SW480 (cell line): ENCODE results near the gene CETP.
"Not testable (repeated sequence)": the region's sequence is repeated elsewhere in the genome, so short reads cannot be mapped to it uniquely, and the experiment has no call there.

Experiments
- DNase-seq: peaks from one replicate; pipeline ENCODE4 v3.0.0-alpha.2; 2016; ENCODE audit warnings: low spot score

Gene CETP

DNA sequence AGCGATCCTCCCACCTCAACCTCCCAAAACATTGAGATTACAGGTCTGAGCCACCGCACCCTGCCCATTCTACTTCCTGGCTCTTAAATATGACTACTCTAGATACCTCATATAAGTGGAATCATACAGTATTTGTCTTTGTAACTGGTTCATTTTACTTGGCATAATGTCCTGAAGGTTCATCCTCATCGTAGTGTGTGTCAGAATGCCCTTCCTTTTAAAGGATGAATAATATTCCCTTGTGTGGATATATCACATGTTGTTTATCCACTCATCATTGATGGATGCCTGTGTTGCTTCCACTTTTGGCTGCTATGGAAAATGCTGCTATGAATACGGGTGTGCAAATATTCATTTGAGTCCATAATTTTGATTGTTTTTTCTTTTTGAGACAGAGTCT, 5.7 kb upstream of the CETP start:
- DNase-seq = no peak

DNA sequence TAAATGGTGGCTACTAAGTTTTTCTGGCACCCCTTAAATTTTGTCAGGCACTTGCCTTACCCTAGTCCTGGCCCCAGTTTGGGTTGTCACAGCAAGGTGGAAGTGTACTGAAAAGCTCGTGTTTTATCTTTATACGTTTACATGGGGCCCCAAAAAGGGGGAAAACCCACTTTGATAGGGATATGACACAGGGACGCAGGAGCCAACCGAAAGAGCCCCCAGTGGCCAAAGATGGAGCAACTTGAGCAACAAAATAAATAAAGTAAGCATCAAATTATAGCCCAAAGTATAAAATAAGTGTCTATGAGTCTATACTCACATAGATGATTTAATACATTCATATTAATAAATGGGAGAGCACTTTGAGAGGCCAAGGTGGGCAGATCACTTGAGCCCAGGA, 5.0 kb upstream of the CETP start:
- no peak for DNase-seq

DNA sequence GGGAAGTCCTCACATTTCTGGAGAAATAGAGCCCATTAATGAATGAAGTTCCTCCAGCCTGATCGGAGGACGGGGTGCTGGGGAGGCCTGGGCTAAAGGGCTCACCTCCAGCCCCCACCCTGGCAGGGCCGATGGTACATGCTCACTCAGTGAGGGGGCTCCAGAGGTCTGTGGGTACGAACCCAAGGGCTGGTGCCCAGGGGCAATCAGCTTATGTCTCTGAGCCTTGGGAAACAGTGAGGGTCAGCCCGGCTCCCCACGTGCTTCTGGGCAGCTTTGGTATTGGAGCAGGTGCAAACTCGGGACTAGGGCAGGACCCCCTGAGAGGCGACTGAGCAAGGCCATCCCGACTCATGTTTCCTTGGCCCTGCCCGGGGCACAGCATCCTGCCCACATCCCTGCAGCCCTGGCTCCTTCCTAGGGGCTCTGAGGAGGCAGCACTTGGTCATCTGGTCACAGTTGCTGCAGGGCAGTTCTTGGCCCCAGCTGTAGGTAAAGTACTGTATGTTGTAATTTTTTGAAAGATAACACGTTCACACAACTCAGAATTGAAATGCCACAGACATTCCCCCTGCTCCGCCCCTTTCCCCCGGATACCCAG, 969 bp upstream of the CETP start:
- DNase-seq = no peak

DNA sequence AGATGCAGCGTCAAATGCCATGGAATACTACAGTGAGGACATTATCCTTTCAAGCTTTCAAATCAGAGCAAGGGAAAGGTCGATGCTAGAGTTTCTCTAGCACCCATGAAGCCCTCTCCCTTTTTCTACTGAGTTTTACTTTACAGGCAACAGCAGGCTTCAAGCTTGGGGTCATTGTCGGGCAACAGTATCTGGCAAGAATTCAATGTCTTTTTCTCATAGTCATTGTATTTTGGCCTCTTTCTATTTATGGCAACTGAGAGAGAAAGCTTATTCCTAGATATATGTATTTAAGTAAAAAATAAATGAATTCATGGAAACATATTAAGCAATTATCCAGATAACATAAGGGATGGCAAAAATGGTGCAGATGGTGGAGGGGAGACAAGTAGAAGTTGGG, 364 bp upstream of the CETP start:
- no peak for DNase-seq

DNA sequence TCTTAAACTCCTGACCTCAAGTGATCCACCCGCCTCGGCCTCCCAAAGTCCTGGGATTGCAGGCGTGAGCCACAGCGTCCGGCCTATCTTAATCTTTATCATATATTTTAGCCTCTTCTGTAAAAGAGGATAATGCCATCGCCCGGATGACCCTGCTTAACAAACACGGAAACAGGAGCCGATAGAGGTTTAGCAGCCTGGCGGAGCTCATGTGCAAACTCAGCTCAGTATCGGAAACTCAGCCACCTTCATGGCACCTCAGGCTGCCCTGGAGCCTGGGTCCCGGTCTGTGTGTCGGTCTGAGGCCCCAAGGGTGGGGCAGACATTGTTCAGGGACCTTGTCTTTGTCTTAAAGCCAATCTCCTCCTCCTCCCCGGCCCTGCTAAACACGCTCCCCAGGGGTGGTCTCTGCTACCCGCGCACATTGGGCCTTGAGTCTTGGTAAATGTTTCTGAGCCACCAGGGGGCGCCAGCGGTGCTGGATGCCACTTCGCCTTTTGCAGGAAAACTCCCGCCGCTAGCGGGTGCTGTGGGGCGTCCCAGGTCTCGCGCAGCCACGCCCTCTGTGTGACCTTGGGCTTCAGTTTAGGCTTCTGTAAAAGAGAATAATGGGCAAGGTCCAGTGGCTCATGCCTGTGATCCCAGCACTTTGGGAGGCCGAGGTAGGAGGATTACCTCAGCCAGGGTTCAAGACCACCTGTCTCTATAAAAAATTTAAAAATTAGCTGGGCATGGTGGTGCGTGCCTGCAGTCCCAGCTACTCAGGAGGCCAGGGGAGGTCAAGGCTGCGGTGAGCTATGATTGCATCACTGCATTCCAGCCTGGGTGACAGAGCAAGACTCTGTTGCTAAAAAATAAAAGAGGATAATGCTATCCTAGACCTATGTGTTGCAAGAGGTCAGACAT, 2.7 kb downstream of the CETP start:
- peak; percentile 52 for DNase-seq

DNA sequence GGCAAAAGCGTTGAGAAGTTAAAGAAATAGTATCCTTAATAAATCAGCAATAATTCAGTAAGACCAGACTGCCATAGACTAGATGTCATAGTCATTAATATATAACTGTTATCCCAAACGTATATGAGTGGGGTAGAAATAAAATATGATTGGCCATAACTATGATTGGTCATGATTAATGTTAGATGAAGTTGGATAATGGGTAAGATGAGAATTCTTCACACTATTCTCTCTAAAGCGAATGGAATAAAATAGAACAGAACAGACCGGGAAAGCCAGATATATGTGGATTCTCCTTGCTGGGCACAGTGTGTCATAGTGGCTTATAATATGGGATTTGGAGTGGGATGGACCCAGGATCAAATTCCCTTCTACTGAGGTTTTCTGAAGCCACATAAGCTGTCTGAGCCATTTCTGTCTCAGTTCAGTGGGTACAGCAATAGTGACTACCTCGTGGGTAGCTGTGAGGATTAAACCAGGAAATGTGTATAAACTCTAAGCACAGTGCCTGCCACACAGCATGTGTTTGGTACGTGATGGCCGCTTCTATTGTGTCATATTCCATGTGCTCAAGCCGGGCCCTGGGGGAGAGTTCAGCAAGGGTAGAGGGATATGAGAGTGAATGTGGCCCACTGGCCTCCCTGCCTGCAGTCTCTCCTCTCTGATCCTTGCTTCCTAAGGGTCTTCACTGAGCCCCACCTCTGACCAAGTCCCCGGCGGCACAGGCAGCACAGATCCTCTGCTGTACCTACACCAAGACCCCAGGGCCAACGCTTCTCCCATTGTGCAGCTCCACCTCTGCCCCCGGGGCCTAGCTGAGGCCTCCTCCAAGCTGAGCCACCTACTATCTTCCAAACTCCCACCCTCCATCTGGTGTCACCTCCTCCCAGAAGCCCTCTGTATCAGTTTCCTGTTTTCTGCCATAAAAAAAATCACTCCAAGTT, 3.7 kb downstream of the CETP start:
- no peak for DNase-seq

DNA sequence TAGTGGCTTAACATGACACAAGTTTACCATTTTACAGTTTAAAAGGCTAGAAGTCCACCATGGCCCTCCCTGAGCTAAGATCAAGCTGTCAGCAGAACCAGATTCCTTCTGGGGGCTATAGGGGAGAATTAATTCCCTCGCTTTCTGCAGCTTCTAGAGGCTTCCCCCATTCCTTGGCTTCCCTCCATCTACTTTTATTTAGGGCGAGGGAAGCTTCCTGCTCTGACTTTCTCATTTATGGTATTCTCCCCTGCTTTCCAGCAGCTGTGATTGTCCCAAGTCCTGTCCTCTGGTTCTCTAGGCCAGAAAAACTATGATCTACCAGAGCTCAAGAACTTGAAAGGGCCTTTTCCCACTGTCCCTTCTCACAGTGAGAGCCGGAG, 4.3 kb downstream of the CETP start:
- DNase-seq = no peak

DNA sequence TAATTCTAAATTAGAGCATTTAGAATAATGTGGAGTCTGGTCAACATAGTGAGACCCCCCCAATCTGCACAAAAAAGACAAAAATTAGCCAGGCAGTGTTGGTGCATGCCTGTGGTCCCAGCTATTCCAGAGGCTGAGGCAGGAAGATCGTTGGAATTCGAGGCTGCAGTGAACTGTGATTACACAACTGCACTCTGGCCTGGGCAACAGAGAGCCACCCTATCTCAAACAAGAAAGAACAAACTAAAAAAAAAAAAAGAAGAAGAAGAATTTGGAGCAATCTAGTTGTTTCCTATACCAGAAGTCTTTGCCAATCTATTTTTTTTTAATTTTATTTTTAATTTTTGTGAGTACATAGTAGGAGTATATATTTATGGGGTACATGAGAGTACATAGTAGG, 6.0 kb downstream of the CETP start:
- no peak for DNase-seq

DNA sequence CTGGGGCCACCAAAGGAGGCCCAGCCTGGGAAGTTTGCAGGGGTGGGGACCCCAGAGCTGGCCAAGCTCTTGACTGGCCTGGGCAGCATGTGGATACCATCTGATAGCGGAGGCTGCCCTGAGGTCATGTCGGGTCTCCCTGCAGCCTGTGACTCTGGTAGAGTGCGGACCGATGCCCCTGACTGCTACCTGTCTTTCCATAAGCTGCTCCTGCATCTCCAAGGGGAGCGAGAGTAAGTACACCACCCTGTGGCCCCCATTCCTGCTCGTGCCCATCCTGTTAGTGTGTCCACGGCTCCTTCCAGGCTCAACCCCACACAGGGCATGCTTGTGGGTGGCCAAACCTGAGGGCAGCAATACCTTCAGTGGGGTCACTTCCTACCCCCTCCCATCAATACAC, 8.0 kb downstream of the CETP start:
- no peak for DNase-seq

DNA sequence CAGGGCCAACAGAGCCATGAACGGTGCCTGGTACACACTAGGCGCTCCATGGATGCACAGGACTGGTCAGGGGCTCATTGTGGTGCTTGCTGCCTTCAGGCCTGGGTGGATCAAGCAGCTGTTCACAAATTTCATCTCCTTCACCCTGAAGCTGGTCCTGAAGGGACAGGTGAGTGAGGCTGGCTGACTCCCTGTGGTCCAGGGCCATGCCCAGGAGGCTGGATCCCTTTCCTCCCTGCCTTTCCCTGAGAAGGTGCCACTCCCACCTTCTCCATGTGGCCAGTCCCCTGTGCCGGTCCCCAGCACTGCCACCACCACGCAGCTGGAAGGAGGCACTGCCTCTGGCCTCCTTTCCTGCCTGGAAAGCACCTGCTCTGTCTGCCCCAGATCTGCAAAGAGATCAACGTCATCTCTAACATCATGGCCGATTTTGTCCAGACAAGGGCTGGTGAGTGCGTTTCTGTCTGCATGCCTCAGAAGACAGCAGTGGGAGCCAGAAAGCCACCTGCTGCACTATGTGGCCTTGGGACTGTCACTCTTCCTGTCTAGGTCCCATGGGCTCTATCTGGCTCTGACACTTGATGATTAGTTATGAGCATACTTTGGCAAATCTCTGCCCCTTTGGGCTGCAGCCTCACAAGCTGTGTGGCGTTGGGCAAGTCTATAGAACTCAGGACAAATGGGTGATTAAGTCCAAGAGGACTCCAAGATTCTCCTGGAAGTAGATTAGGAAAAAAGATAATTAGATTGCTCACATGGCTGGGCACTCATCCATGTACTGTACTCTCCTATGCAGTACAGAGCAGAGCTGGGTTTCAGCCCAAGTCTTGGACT, 9.4 kb downstream of the CETP start:
- DNase-seq = no peak

DNA sequence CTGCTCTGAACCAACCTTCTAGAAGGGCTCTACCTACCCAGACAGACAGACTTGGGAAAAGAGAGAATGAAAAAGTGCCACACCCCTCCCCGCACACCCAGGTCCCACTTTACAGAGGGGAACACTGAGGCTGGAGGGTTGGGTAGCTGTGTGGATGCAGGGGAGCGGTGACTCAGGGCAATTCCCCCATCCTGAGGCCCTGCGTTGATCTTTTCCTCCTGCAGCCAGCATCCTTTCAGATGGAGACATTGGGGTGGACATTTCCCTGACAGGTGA, 10.0 kb downstream of the CETP start:
- DNase-seq = no peak

DNA sequence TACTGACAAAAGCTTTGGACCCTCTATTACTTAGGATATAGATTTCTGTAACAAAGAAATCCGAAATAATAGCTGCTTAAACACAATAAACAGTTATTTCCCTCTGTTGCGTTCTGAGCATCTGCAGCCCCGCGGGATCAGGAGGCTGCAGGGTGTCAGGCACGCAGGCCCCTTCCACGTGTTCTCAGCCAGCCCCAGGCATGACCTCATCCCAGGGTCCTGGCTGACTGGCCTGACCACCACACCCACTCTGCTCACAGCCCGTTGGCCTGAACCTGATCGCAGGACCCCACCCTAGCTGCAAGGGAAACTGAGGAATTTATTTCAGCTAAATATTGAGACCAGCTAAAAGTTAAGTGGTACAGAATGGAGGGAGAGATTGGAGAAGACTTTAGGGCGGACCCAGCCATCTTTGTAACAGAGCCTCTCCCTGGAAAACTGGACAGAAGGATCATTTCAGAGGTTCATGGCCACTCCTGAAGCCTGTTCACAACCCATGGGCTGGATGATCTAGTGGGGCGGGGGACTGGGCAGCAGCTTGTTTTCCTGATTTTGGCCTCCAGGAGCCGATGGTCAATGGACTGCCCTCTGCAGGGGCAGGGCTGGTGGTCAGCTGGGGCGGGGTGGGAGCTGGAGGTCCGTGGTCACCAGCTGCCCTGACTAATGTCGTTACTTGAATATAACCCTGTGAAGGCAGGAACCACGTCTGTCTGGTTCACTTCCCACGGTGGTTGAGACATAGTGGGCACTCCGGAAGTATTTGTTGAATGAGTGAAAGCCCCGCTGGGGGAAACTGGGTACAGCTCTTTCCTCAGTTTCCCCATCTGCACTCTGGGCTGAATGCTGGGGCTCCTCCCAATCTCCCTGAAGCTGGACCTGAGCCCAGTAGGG, 10.9 kb downstream of the CETP start:
- DNase-seq = no peak

DNA sequence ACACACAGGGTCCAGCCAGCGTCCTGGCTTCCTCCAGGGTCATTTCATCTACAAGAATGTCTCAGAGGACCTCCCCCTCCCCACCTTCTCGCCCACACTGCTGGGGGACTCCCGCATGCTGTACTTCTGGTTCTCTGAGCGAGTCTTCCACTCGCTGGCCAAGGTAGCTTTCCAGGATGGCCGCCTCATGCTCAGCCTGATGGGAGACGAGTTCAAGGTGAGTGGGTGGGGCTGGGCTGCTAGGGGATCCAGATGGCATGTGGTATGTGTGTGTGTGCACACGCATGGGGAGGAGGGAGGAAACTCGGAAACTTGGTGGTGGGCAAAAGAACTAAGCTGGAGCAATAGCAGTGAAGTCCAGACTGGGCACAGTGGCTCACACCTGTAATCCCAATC, 11.5 kb downstream of the CETP start:
- no peak for DNase-seq

DNA sequence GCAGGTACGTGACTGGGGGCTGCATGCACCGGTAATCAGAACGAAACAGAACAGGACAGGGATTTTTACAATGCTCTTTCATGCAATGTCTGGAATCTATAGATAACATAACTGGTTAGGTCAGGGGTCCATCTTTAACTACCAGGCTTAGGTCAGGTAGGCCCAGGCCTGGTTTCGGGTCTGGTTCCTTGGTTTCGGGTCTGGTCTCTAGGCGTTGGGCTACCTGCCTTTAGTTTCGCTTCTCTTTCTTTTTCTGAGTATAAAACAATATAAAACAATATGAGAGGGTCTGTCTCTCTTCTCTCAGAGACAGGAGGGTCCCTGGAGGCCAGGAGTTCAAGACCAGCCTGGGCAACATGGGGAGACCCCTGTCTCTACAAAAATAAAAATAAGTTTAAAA, 12.1 kb downstream of the CETP start:
- DNase-seq = not testable (repeated sequence)

DNA sequence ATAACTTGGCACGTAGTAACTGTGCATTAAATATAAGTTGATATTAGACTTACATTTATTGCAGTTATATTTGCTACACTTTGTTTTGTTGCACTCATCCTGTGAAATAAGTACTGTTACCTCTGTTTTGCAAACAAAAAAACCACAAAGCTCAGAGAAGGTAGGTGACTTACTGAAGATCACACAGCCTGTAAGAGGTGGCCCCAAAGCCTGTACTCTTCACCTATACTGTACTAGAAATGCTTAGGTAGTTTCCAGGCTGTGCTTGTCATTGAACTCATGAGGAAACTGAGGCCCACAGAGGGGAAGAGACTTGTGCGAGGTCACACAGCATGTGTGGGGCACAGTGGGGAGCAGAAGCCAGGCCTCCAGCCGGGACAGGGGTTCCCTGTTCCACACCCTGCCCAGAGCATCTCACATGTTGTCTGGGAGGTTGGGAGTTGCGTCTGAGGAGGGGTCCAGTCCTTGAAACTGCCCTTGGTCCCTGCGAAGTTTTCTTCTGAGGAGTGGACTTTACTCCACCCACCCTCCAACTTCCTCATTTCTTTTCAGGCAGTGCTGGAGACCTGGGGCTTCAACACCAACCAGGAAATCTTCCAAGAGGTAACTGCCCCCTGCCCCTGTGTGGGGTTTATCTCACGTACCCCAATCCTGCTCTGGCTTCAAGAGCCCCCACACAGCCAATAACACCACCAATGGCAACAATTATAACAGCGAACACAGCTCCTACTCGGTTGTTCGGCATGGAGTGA, 13.0 kb downstream of the CETP start:
- no peak for DNase-seq

DNA sequence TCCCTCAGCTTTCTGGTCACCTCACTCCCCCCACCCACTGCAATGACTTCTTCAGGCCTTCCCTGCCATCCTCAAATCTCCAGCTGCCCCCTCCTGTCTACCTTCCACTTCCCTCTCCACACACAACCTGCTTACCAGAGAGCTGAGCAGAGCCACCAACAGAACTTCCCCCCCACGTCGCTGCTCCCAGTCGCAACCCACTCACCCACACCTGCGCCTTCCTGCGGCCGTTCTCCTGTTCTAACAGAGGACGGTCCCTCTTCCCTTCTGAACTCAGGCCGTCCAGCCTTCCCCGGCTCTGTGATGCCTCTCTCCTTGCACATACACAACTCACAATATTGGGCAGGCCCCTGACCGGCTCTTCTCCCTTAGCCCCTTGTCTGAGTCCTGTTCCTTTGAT, 14.0 kb downstream of the CETP start:
- no peak for DNase-seq

DNA sequence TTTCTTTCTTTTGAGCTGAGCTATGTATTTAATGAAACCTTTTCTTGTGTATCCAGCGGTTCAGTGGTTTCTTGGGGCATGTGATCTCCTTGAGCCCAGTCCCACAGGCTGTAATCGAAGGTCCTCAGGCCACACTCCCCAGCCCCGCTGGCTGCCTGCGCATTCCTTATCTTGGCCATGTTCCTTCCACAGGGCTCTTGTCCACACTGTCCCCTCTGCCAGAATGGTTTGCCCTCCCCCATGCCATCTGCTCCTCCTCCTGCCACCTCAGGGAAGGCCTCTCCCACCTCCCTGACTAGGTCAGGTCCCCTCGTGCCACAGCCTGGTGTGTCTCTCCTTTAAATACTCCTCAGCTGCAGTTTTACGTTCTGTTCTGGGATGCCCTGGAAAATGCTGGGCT, 15.5 kb downstream of the CETP start:
- DNase-seq = no peak

DNA sequence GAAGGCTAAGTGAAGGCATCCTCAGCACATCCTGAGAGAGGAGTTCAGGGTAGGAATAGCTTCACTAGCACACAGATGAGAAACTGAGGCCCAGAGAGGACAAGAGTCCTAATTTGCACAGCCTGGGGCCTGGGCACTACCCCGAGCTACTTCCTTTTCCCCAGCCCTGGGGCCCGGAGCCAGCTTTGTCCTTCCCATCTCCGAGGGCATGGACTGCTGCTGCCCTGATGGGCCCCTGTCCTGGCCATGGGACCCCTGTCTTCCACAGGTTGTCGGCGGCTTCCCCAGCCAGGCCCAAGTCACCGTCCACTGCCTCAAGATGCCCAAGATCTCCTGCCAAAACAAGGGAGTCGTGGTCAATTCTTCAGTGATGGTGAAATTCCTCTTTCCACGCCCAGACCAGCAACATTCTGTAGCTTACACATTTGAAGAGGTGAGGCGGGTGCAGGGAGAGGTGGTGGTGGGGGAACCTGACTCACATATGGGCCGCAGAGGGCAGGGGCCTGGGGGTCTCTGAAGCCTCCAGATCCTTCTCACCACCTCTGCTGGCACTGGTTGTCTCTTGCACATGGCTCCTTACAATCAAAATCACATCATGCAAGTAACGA, 16.2 kb downstream of the CETP start:
- DNase-seq = no peak

DNA sequence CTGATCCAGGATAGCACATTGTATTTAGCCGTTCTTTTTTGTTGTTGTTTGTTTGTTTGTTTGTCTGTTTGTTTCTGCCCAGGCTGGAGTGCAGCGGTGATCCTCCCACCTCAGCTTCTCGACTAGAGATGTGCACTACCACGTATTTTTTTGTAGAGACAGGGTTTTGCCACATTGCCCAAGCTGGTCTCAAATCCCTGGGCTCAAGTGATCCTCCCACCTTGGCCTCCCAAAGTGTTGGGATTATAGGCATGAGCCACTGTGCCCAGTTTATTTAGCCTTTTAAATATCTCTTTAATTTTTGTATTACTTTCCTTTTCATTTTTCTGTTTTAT, 18.4 kb downstream of the CETP start:
- DNase-seq = no peak
